Measurements from ENCODE around the gene RIOK3. TPM values are rescaled to one million over a fixed set of nuclear protein-coding genes. Genes with fewer than 3 reads are reported as not detected.

Gene RIOK3
- total RNA-seq, 1 experiment from 2014 or later, result 19.4 TPM

DNA sequence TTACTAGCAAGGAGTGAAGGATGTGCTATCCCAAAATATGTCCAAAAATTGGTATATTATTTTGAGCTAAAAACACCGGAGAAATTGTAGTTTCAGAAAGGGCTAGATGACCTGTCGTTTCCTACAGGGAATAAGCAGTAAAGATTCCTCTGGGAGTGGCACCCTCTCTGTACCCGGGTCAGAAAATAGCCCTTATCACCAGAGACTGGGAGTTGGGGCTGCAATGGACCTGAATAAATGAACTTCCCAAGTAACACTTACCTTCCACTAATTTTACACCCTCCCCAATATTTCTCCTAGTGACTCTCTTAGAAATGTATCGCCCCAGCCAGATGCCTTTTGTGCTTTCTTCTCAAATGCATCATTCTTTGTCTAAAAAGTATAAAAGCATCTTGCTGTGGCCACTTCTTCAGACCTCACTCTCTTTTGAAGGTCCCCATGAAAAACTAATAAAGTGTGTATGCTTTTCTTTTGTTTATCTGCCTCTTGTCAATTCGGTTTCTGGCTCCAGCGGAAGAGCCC, 49.5 kb downstream of the RIOK3 start:
- Mint-ChIP-seq H3K36me3 (peaks cover 3% of the 10 kb centered on the region; the same call in 1 of the 2 replicates), H3K4me1 (peaks cover 21% of the 10 kb centered on the region), H3K9me3 (no peaks in the 10 kb centered on the region), H3K27me3 (ENCODE audit: low read depth) (peaks cover 12% of the 10 kb centered on the region), H3K4me3 (peak overlapping the region; percentile 78), H3K27ac (peak overlapping the region; percentile 82; the same call in 1 of the 2 replicates)
- no peak for TF ChIP-seq RELA (CRISPR knock-in tag; IDR thresholded peaks at IDR 0.05; ENCODE audit: borderline replicate concordance)
- no peak for TF ChIP-seq JAZF1 (CRISPR knock-in tag; IDR thresholded peaks at IDR 0.05)
- TF ChIP-seq, protein P1, sequence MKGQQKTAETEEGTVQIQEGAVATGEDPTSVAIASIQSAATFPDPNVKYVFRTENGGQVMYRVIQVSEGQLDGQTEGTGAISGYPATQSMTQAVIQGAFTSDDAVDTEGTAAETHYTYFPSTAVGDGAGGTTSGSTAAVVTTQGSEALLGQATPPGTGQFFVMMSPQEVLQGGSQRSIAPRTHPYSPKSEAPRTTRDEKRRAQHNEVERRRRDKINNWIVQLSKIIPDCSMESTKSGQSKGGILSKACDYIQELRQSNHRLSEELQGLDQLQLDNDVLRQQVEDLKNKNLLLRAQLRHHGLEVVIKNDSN (CRISPR knock-in tag; IDR thresholded peaks at IDR 0.05), result no peak
- TF ChIP-seq, protein P2, sequence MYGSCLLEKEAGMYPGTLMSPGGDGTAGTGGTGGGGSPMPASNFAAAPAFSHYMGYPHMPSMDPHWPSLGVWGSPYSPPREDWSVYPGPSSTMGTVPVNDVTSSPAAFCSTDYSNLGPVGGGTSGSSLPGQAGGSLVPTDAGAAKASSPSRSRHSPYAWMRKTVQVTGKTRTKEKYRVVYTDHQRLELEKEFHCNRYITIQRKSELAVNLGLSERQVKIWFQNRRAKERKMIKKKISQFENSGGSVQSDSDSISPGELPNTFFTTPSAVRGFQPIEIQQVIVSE (CRISPR knock-in tag; IDR thresholded peaks at IDR 0.05; ENCODE audit: borderline replicate concordance), result no peak
- TF ChIP-seq, protein P3, sequence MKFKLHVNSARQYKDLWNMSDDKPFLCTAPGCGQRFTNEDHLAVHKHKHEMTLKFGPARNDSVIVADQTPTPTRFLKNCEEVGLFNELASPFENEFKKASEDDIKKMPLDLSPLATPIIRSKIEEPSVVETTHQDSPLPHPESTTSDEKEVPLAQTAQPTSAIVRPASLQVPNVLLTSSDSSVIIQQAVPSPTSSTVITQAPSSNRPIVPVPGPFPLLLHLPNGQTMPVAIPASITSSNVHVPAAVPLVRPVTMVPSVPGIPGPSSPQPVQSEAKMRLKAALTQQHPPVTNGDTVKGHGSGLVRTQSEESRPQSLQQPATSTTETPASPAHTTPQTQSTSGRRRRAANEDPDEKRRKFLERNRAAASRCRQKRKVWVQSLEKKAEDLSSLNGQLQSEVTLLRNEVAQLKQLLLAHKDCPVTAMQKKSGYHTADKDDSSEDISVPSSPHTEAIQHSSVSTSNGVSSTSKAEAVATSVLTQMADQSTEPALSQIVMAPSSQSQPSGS (CRISPR knock-in tag; IDR thresholded peaks at IDR 0.05; ENCODE audit: borderline replicate concordance, low read depth), result no peak
- TF ChIP-seq TP53 (CRISPR knock-in tag; IDR thresholded peaks at IDR 0.05), result no peak
- TF ChIP-seq ESRRA (CRISPR knock-in tag; IDR thresholded peaks at IDR 0.05; ENCODE audit: borderline replicate concordance), result no peak
- no peak for TF ChIP-seq MXD4 (CRISPR knock-in tag; IDR thresholded peaks at IDR 0.05; ENCODE audit: borderline replicate concordance)
- DNase-seq (ENCODE audit: low spot score) (no peak), ATAC-seq (no peak)
- ChIA-PET CTCF (interaction anchor here (0.6 to 1.1 kb wide), 5 partner anchors 9 to 217 kb away, joined by 3 to 7 read pairs (median 3); no protein-coding TSS in a partner anchor), POLR2A (no interaction called here)

DNA sequence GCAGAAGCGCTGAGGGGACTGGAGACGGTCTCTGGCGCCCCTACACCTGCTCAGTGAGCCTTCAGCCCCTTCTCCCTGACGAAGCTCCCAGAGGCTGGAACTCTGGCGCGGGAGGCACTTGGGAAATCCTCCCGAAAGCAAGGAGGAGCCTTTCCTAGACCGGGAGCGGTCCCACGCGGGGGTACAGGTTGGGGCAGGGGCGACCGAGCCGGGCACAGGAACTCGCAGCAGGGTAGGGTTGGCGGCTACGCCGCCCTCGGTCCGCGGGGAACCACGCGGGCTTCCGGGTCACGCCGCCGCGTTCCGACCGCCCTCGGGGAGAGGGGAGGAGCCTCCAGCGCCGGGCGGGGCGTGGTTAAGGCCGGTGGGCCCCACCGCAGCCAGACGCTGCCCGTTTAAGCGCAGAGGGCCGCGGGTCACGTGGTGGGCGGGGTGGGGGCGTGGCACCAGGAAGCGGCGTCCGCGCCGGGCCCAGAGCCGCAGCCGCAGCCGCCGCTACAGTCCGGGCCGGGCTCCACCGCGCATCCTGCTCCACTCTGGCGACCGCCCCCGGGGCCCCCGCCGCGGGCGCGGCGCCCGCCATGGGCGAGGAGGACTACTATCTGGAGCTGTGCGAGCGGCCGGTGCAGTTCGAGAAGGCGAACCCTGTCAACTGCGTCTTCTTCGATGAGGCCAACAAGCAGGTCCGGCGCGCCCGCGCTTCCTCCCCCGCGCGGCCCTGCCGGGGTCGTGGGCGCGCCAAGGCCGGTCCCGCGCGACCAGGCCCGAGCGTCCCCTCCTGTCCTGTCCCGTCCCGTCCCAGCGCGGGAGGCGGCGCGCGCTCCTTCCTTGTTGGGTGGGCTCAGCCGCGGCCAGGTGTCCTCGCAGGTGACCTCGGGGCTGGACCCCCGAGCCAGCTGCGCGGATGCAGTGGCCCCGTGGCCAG, 50.2 kb downstream of the RIOK3 start, which contains the start of gene RMC1:
RMC1 (plus strand) TSS at position 474 of the 925 bp plus-strand sequence; CDS start at position 582, 108 bp downstream.
- peak within 1 kb of the TSS; percentile 96 for H3K4me3 Mint-ChIP-seq
- no peaks in the 10 kb centered on the region for H3K9me3 Mint-ChIP-seq
- peaks cover 12% of the 10 kb centered on the region for H3K27me3 Mint-ChIP-seq (ENCODE audit: low read depth)
- peaks cover 21% of the 10 kb centered on the region for H3K4me1 Mint-ChIP-seq
- H3K27ac Mint-ChIP-seq, result peak within 1 kb of the TSS; percentile 82; the same call in 1 of the 2 replicates
- peak; percentile 81 for ATAC-seq
- POLR2A ChIA-PET, result no interaction called here
- peaks cover 3% of the 10 kb centered on the region; the same call in 1 of the 2 replicates for H3K36me3 Mint-ChIP-seq
- CTCF ChIA-PET, result interaction anchor here (0.6 to 1.1 kb wide), 5 partner anchors 9 to 216 kb away, joined by 3 to 7 read pairs (median 3); no protein-coding TSS in a partner anchor
- peak; percentile 96 for DNase-seq (ENCODE audit: low spot score)
- TF ChIP-seq ZNF423 (CRISPR knock-in tag; IDR thresholded peaks at IDR 0.05) (no peak), ATF6 (CRISPR knock-in tag; IDR thresholded peaks at IDR 0.05) (no peak), IRF2 (CRISPR knock-in tag; IDR thresholded peaks at IDR 0.05; ENCODE audit: borderline replicate concordance, low read depth) (no peak), NFYB (CRISPR knock-in tag; conservative IDR thresholded peaks at IDR 0.05; ENCODE audit: low read depth) (peak; percentile 9; the same call in 1 of the 2 replicates), NR1H2 (CRISPR knock-in tag; IDR thresholded peaks at IDR 0.05) (no peak)
- TF ChIP-seq, protein P1 (CRISPR knock-in tag; IDR thresholded peaks at IDR 0.05), result peak; percentile 97
- TF ChIP-seq, protein P4, sequence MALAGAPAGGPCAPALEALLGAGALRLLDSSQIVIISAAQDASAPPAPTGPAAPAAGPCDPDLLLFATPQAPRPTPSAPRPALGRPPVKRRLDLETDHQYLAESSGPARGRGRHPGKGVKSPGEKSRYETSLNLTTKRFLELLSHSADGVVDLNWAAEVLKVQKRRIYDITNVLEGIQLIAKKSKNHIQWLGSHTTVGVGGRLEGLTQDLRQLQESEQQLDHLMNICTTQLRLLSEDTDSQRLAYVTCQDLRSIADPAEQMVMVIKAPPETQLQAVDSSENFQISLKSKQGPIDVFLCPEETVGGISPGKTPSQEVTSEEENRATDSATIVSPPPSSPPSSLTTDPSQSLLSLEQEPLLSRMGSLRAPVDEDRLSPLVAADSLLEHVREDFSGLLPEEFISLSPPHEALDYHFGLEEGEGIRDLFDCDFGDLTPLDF (CRISPR knock-in tag; IDR thresholded peaks at IDR 0.05), result no peak
- TF ChIP-seq, protein P5, sequence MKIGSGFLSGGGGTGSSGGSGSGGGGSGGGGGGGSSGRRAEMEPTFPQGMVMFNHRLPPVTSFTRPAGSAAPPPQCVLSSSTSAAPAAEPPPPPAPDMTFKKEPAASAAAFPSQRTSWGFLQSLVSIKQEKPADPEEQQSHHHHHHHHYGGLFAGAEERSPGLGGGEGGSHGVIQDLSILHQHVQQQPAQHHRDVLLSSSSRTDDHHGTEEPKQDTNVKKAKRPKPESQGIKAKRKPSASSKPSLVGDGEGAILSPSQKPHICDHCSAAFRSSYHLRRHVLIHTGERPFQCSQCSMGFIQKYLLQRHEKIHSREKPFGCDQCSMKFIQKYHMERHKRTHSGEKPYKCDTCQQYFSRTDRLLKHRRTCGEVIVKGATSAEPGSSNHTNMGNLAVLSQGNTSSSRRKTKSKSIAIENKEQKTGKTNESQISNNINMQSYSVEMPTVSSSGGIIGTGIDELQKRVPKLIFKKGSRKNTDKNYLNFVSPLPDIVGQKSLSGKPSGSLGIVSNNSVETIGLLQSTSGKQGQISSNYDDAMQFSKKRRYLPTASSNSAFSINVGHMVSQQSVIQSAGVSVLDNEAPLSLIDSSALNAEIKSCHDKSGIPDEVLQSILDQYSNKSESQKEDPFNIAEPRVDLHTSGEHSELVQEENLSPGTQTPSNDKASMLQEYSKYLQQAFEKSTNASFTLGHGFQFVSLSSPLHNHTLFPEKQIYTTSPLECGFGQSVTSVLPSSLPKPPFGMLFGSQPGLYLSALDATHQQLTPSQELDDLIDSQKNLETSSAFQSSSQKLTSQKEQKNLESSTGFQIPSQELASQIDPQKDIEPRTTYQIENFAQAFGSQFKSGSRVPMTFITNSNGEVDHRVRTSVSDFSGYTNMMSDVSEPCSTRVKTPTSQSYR (CRISPR knock-in tag; IDR thresholded peaks at IDR 0.05), result no peak
- TF ChIP-seq, protein P6, sequence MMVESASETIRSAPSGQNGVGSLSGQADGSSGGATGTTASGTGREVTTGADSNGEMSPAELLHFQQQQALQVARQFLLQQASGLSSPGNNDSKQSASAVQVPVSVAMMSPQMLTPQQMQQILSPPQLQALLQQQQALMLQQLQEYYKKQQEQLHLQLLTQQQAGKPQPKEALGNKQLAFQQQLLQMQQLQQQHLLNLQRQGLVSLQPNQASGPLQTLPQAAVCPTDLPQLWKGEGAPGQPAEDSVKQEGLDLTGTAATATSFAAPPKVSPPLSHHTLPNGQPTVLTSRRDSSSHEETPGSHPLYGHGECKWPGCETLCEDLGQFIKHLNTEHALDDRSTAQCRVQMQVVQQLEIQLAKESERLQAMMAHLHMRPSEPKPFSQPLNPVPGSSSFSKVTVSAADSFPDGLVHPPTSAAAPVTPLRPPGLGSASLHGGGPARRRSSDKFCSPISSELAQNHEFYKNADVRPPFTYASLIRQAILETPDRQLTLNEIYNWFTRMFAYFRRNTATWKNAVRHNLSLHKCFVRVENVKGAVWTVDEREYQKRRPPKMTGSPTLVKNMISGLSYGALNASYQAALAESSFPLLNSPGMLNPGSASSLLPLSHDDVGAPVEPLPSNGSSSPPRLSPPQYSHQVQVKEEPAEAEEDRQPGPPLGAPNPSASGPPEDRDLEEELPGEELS (CRISPR knock-in tag; IDR thresholded peaks at IDR 0.05), result no peak
